Keratinocyte (primary cell): ENCODE data around the gene FHOD3.

ENCODE experiments used
- EZH2 ChIP-seq: IDR thresholded peaks from one replicate; pipeline ENCODE4 v1.6.1; 2012; ENCODE audit warnings: inconsistent platforms, mild to moderate bottlenecking, low read length, moderate library complexity
- TF ChIP-seq, protein P1 (sequence below), 3 experiments: IDR thresholded peaks in 1 of 3; conservative IDR thresholded peaks in 1 of 3; optimal IDR thresholded peaks in 1 of 3; 2 replicates in 2 of 3; 3 replicates in 1 of 3; pipeline versions ENCODE3 to v1.5.1; 2011; ENCODE audit warnings: low read length in 3 of 3, mild to moderate bottlenecking in 3 of 3, moderate library complexity in 2 of 3, control low read depth in 1 of 3, inconsistent platforms in 1 of 3; ENCODE audit not compliant: insufficient read depth in 2 of 3; ENCODE audit errors: extremely low read depth in 1 of 3

DNA sequence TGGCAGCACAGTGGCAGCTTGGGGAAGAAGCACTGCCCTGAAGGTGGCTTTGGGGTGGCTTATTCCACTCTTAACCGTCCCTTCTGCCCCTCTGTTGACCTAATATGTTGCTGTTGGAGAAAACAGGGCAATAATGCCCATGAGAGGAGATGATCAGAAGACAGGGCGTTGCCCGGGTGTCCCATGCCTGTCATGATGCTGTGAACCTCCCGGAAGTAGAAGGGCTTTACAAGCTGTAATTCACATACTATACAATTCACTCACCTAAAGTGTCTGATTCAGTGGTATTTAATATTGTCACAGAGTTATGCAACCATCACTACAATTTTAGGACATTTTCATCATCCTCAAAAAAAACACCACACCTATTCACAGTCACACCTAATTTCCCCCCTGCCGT is 112.3 kb downstream of the FHOD3 start:
- TF ChIP-seq, protein P1, sequence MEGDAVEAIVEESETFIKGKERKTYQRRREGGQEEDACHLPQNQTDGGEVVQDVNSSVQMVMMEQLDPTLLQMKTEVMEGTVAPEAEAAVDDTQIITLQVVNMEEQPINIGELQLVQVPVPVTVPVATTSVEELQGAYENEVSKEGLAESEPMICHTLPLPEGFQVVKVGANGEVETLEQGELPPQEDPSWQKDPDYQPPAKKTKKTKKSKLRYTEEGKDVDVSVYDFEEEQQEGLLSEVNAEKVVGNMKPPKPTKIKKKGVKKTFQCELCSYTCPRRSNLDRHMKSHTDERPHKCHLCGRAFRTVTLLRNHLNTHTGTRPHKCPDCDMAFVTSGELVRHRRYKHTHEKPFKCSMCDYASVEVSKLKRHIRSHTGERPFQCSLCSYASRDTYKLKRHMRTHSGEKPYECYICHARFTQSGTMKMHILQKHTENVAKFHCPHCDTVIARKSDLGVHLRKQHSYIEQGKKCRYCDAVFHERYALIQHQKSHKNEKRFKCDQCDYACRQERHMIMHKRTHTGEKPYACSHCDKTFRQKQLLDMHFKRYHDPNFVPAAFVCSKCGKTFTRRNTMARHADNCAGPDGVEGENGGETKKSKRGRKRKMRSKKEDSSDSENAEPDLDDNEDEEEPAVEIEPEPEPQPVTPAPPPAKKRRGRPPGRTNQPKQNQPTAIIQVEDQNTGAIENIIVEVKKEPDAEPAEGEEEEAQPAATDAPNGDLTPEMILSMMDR (optimal IDR thresholded peaks at IDR 0.05 in 1 of 3, IDR thresholded peaks at IDR 0.05 in 1 of 3, conservative IDR thresholded peaks at IDR 0.05 in 1 of 3; ENCODE audit: extremely low read depth in 1 of 3, insufficient read depth in 2 of 3, low read length in 3 of 3): no peak
- no peak for TF ChIP-seq EZH2
